Measurements from ENCODE around the gene UGT1A3.

The UGT1A3 gene

GRCh38 chr2:233761040-233761769, 32.4 kb downstream of the UGT1A3 start:
- DNase-seq = no peak

- no peak for DNase-seq
Measured at GRCh38 chr2:233764264-233764663, 35.4 kb downstream of the UGT1A3 start.

DNA sequence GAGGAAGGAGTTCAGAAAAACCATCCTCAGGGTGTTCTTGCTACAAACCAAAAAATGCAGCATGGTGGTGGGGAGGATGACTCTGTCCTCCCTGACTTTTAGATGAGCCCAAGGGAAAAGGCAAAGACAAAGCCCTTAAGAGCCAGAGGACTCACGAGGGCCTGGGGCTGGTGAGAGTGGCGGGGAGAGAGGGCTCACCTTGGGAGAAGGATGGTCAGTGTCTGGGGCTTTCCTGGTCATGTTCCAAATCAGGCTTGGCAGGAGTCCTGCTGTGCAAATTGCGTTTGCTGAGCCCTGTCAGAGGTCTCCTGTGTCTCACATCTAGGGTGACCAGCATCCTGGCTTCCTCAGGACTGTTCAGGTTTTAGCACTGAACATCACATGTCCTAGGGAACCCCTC, 35.9 kb downstream of the UGT1A3 start:
- no peak for DNase-seq

DNA sequence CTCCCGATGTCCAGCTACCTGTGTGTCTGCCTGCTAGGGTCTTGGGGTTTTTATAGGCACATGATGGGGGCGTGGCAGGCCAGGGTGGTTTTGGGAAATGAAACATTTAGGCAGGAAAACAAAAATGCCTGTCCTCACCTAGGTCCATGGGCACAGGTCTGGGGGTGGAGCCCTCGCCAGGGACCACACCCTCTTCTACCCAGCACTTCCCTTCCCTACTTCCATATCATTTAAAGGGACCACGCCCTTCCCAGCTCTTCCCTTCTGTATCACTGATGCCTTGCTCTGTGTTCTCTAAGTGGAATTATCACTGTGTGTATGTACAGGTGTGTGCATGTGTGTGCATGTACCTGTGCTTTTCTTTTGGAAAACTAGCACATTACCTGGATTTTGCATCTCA, 37.6 kb downstream of the UGT1A3 start:
- no peak for DNase-seq

- no peak for DNase-seq
Measured at GRCh38 chr2:233768076-233768475, 39.2 kb downstream of the UGT1A3 start.

GRCh38 chr2:233769260-233769659, 40.4 kb downstream of the UGT1A3 start:
- DNase-seq = no peak

- DNase-seq = no peak
Measured at GRCh38 chr2:233772153-233772552, 43.3 kb downstream of the UGT1A3 start.

- DNase-seq = no peak
Measured at GRCh38 chr2:233772583-233772982, 43.7 kb downstream of the UGT1A3 start.

DNA sequence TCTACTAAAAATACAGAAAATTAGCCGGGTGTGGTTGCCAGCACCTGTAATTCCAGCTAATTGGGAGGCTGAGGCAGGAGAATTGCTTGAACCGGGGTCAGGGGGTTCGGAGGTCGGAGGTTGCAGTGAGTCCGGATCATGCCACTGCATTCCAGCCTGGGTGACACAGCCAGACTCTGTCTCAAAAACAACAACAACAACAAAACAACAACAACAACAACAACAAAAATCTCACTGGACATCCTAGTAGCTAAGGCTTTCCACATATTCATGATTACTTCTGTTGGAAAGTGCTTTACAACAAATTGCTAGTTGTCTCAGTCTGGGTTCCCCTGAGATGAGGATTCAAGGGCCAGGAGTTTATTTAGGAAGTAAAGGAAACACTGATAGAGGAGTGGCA, 45.0 kb downstream of the UGT1A3 start:
- DNase-seq = no peak

DNA sequence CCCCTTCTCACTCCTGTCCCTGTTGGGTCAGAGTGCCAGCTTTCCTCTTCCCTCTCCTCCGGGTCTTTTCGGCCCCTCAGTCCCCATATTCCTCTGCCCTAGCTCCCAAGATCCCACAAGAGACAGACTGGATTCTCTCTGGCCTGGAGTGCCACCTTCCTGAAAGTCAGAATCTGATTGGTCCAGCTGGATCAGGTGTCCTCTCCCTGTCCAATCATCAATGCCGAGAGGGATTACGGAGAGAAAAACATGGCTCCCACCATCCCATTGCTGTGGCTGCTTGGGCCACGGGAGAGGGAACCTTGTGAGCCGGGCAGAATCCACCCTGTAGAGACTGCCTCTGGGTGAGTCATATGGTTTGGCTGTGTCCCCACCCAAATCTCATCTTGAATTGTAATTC, 46.6 kb downstream of the UGT1A3 start:
- no peak for DNase-seq

DNA sequence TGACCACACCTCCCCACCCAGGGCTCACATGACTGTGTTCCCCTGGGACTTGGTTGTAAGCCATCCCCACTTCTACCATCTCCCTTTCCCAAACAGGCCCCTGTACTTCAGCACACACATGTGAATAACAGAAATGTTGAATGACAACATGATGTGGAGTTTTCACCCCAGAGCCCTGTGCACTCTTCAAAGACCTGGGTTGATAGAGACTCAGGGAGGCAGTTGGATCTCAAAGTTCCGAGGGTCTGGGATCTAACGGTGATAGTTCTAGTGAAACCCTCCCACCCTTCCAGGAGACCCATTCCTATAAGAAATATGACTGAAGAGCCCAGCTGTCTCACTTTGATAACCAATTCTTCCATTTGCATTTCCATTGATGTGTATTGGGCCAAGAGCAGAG, 49.2 kb downstream of the UGT1A3 start, which contains the start of gene MROH2A:
TSS of gene MROH2A (plus strand) at position 301 of the 400 bp plus-strand sequence. CDS start 1,029 bp downstream, outside the sequence.
- DNase-seq = no peak

DNA sequence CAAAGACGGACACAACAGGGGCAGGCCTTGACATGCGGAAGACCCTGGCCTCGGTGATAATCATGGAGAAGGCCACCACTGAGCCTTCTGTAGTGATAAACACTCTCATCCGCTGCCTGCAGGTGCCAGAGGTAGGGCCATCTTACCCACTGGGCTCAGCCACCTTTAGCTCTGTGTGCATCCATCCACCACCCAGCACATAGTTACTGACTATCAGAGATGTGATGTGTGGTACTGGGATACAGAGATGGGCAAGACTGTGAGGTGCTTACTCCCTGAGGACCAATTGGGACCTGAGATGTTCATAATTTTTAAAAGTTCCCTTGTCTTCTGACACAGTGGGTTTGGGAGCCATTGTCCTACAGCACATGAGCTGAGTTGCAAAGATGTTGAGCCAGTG, 50.9 kb downstream of the UGT1A3 start:
- DNase-seq = no peak

- DNase-seq = no peak
Measured at GRCh38 chr2:233780771-233781170, 51.9 kb downstream of the UGT1A3 start.

DNA sequence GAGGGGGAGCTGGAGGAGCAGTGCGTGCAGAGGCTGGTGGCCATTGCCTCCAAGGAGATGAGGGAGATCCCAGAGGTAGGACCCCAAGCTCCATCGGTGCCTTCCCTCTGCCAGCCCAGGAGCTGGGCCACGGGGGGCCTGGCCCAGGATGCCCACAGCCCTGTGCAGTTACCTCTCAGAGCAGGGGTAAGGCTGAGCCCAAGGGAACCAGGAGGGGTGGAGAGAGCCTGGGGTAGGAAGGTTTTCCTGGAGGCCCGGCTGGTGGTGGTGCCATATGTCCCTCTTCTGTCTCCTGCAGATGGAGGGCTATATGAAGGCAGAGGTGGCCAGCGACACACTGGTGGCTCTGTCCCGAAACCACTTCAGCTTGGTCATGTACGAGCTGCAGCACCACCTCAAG, 60.7 kb downstream of the UGT1A3 start:
- no peak for DNase-seq

DNA sequence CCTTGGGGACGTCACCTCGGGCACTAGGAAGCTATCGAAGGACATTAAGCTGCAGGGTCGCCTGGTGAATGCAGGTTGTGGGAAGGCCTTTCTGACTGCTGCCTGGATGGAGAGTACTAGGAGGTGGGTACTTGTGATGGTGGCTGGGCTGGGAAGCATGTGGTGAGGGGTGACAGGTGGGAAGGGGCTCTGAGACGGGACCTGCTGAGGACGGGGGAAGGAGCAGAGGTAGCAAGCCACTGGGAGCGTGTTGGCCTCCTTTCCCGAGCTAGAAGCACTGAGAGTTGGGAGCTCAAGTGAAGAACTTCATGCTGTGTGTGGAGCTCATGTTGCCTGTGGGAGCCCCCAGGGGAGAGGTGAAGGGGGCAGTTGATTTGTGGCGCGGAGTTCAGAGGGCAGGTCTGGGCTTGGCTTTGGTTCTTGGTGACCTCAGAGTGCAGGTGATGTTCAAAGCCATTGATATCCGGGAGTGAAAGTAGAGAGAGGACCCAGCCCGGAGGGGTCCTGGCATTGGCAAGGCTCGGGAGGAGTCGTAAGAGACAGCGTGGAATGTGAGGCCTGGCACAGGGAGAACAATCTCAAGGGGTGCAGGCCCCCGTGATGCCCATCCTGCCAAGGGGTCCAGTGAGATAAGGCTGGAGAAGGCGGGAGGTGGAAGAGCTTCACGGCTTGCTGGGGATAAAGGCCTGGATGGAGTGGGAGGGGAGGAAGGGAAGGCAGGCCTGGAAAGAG, 62.5 kb downstream of the UGT1A3 start:
- DNase-seq = no peak

GRCh38 chr2:233791883-233792329, 63.1 kb downstream of the UGT1A3 start:
- DNase-seq = no peak

- no peak for DNase-seq
Measured at GRCh38 chr2:233792720-233793119, 63.9 kb downstream of the UGT1A3 start.

DNA sequence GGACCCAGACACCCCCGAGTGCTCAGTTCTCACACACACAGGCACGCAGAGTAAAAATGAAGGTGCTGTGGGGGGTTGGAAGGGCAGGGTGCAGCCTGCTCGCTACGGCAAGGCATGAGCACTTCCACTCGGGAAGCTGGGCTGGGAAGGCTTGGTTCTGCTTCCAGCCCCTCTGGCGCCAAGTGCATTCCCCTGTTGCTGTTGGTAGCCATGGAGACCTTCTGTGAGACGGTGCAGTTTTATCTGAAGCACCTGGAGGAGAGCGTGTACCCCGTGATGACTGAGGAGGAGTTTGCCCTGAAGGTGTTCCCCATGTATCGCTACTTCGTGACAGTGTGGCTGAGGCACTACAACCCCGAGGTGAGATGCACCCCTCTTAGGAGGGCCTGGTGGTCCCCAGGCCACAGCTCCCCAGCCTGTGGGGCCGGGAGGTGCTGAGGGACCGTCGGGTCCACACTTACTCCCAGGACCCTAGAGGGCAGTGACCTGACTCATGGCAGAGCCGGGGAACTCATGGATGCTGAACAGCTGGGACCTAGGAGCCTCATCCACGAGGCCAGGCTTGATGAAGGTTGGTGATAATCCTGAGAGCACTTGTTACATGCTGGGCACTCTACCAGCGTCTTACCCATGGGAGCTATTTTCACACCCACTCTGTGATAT, 64.8 kb downstream of the UGT1A3 start:
- no peak for DNase-seq

- no peak for DNase-seq
Measured at GRCh38 chr2:233794128-233794658, 65.4 kb downstream of the UGT1A3 start.

- DNase-seq = no peak
Measured at GRCh38 chr2:233795735-233796171, 66.9 kb downstream of the UGT1A3 start.

DNA sequence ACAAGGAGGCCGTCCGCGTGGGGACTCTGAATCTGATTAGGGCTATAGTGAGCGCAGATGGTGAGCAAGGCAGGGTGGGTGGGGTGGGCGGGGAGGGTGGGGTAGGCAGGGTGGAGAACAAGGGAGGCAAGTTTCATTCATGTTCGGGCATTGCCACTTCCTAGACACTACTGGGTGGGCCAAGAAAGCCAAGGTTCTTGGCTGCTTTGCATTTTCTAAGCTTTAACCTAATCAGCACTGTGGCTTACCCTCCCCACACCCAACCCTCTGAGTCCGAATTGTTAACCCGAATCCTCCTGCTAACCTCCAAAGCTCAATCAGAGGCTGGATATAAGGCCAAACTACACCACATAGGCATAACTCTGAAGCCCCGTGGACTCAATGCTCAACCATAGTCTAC, 67.4 kb downstream of the UGT1A3 start:
- DNase-seq = no peak

GRCh38 chr2:233798335-233799086, 69.7 kb downstream of the UGT1A3 start:
- no peak for DNase-seq
